Ecto neural progenitor cell (in vitro differentiated cells): Measurements from ENCODE around the gene HAP1.
"Not testable (repeated sequence)": the region's sequence is repeated elsewhere in the genome, so short reads cannot be mapped to it uniquely, and the experiment has no call there.

Experiments
- DNase-seq: peaks from one replicate; pipeline ENCODE4 v3.0.0-alpha.2; 2018; ENCODE audit warnings: low spot score

HAP1 gene

GRCh38 chr17:41734139-41734948 is at the start of gene HAP1:
Gene HAP1 (minus strand): TSS chr17:41734643. CDS start chr17:41734634, 9 bp downstream.
- peak; percentile 92 for DNase-seq

GRCh38 chr17:41782142-41782541 is 47.7 kb upstream of the HAP1 start:
- DNase-seq: no peak

- peak; percentile 50 for DNase-seq
Measured at GRCh38 chr17:41781404-41782110, 47.1 kb upstream of the HAP1 start.

GRCh38 chr17:41779954-41780353 is 45.5 kb upstream of the HAP1 start:
- DNase-seq: no peak

GRCh38 chr17:41777574-41778188 is 43.2 kb upstream of the HAP1 start:
- DNase-seq: no peak

- no peak for DNase-seq
Measured at GRCh38 chr17:41777157-41777573, 42.7 kb upstream of the HAP1 start.

- DNase-seq: not testable (repeated sequence)
Measured at GRCh38 chr17:41776262-41776900, 41.9 kb upstream of the HAP1 start.

GRCh38 chr17:41775394-41776226 is 41.2 kb upstream of the HAP1 start:
- DNase-seq: peak; percentile 66

GRCh38 chr17:41773731-41774193 is 39.3 kb upstream of the HAP1 start:
- no peak for DNase-seq

GRCh38 chr17:41773190-41773588 is 38.7 kb upstream of the HAP1 start:
- DNase-seq: peak; percentile 66

GRCh38 chr17:41772586-41773189 is 38.2 kb upstream of the HAP1 start:
- no peak for DNase-seq

- DNase-seq: no peak
Measured at GRCh38 chr17:41772218-41772585, 37.8 kb upstream of the HAP1 start.

- DNase-seq: no peak
Measured at GRCh38 chr17:41771389-41772206, 37.2 kb upstream of the HAP1 start.

- no peak for DNase-seq
Measured at GRCh38 chr17:41769985-41770384, 35.5 kb upstream of the HAP1 start.

- DNase-seq: no peak
Measured at GRCh38 chr17:41769346-41769862, 35.0 kb upstream of the HAP1 start.

GRCh38 chr17:41768682-41769288 is 34.3 kb upstream of the HAP1 start:
- no peak for DNase-seq

- DNase-seq: no peak
Measured at GRCh38 chr17:41767324-41768042, 33.0 kb upstream of the HAP1 start.

- no peak for DNase-seq
Measured at GRCh38 chr17:41766135-41766534, 31.7 kb upstream of the HAP1 start.

- no peak for DNase-seq
Measured at GRCh38 chr17:41763327-41763726, 28.9 kb upstream of the HAP1 start.
